ENCODE data around the gene GLRA1. TPM values are rescaled to one million over a fixed set of nuclear protein-coding genes. Genes with fewer than 3 reads are reported as not detected.
A peak's percentile ranks its signal among the peaks of the same experiment; 100 is the strongest.

The GLRA1 gene
- total RNA-seq, 1 experiment from 2014 or later: not detected

DNA sequence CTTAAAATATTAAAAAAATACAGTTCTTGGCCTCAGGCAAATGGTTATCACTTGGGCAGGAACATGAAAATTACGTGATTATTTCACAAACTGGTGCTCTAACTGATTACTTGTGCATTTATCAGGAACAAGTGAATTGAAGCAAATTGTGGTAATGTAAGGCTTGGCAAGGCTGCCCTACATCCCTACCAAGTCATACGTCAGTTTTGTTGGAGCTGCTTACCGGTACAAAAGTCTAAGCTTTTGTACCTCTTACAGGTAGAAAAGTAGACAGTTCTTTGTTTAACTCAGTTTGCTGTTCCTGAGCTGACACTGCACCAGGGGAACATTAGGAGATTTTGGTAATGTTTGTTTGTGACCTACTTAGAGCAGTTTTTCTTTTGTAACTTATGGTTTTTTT lies 150.7 kb downstream of the GLRA1 start (continued):
- TF ChIP-seq EZH2 (IDR thresholded peaks at IDR 0.05) (no peak), RAD21 (IDR thresholded peaks at IDR 0.05; ENCODE audit: low read depth) (no peak), POLR2AphosphoS5 (IDR thresholded peaks at IDR 0.05; ENCODE audit: low read depth, low read length) (no peak)

DNA sequence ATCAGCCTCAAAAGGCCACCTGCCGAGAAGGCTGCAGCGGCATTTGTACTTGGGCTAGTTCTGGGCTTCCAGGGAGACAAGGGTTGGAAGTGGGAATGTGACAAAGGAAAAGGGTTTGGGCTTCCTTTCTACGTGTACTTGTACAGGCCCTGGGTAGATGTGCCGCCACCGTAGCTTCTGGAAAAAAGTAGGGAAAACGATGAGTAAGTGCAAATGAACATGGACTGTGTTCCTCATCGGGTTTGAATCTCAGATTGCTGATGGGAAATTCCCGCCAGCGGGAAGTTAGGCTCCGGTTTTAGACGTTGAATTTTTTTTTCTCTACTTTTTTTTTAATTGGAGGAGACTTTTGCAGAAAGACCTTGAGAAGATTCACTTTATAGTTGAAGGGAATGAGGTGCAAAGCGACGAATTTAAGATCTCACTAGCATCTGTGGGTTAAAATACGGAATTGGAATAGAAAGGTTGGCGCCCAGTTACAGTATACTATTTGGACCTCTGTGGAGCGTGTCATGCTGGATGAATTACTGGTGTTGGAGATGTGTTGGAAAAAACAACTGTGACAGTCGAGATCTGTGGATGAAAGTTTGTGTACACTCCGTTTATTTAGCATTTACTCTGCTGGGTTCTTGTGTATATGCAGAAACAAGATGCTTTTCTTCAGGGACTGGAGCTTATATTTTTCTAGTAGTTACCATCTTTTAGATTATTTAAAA lies 151.6 kb downstream of the GLRA1 start:
- Histone ChIP-seq H2AFZ (ENCODE audit: low read depth, low read length, poor library complexity, severe bottlenecking) (no peak overlapping the region), H3K27ac (ENCODE audit: low read depth, low read length) (peak overlapping the region; percentile 88)

More for the DNA sequence above, 151.6 kb downstream of the GLRA1 start:
- BruUV-seq (replicated peaks): TSS peak; percentile 53
- Histone ChIP-seq H3K9me2 (ENCODE audit: insufficient read depth) (no peaks in the 10 kb centered on the region), H4K20me1 (ENCODE audit: insufficient read depth) (peaks cover 51% of the 10 kb centered on the region), H3K79me2 (ENCODE audit: insufficient read depth, low read length) (peaks cover 66% of the 10 kb centered on the region), H3K9ac (ENCODE audit: low read length) (peak overlapping the region; percentile 99), H3K9me3 (ENCODE audit: control insufficient read depth in 1 of 2, insufficient read depth in 1 of 2, low read depth in 1 of 2, low read length in 2 of 2) (no peaks in the 10 kb centered on the region), H3K27me3 (ENCODE audit: insufficient read depth, low read length) (no peaks in the 10 kb centered on the region), H3K36me3 (ENCODE audit: control insufficient read depth in 1 of 2, insufficient read depth in 2 of 2, low read length in 2 of 2) (peaks cover 7 to 11% of the 10 kb centered on the region in 2 experiments; a peak in 3 of 4 replicates), H3K4me2 (ENCODE audit: low read length) (peak overlapping the region; percentile 77), H3K4me3 (replicated peaks in 1 of 2; ENCODE audit: low read depth in 1 of 2, low read length in 2 of 2) (peak overlapping the region; percentile 79 to 97), H3K4me1 (ENCODE audit: control insufficient read depth in 1 of 2, insufficient read depth in 2 of 2, low read length in 2 of 2) (peaks cover 10 to 26% of the 10 kb centered on the region in 2 experiments; a peak in 3 of 4 replicates)
- POLR2A ChIA-PET: interaction anchor here (1.6 to 3.3 kb wide), 3 partner anchors 15 to 114 kb away, joined by 5 to 27 read pairs (median 14); partner anchors contain the start of gene ATOX1
- RAD21 ChIA-PET (ENCODE audit: low non-redundant PET in 1 of 2, low total read pairs in 2 of 2, uncharacterized antibody in 2 of 2, unreplicated experiment in 2 of 2): no interaction called here
- DNase-seq (ENCODE audit: low read depth, low spot score): no peak
- CTCF ChIA-PET: no interaction called here
- intact Hi-C loops (cut with micrococcal nuclease): no loop called here
- TF ChIP-seq SRF (IDR thresholded peaks at IDR 0.05; ENCODE audit: low read depth): no peak
- ATAC-seq: no peak

Other genes starting within 250 kb of the GLRA1 start
- 3.0 TPM for gene SPARC, start 237.9 kb downstream of the GLRA1 start, total RNA-seq (2021; ENCODE audit: unreplicated experiment)
- 66.2 TPM for gene ATOX1, start 166.2 kb downstream of the GLRA1 start, total RNA-seq (2021; ENCODE audit: unreplicated experiment)
- gene G3BP1, start 152.9 kb downstream of the GLRA1 start, total RNA-seq (2021; ENCODE audit: unreplicated experiment): 296 TPM